K562 (cell line): ENCODE data around the gene TFPI. TPM values are rescaled to one million over a fixed set of nuclear protein-coding genes. Genes with fewer than 3 reads are reported as not detected.

Experiments used
- ATAC-seq: fragments of 200-7000 bp; cut with Tn5 transposase; 3 replicates; pipeline ENCODE4 v1.9.1; 2020; ENCODE audit warnings: moderate library complexity
- BruUV-seq: library from RNA; stranded (reverse); fragments of 400-500 nt; replicated peaks from 2 replicates; lab custom pipeline; 2021; lab: Mats Ljungman, UMichigan
- CTCF ChIA-PET: fragments of 300-600 bp; formaldehyde crosslinking; extraction: SDS; loops from one replicate; lab custom pipeline; 2021; ENCODE audit warnings: low intra/inter-chr PET ratio; lab: Yijun Ruan, JAX
- POLR2A ChIA-PET: fragments of 300-600, 350-650 bp; sonication (Branson Sonifier 250); formaldehyde crosslinking; extraction: SDS; loops from one replicate; lab custom pipeline; 2021; ENCODE audit warnings: antibody characterized with exemption, inconsistent platforms; lab: Yijun Ruan, JAX
- DNase-seq, 4 experiments: peaks; one replicate each; pipeline versions ENCODE4 v3.0.0 to v3.0.0-alpha.2; 2011 to 2018; ENCODE audit warnings: low spot score in 3 of 4, mixed read lengths in 3 of 4; ENCODE audit errors: extremely low read depth in 1 of 4
- FAIRE-seq: peaks from 2 replicates; lab custom pipeline; 2011; peaks lifted over from hg19 to GRCh38; lab: Jason Lieb, UNC
- H2AFZ ChIP-seq: 2 replicates; pipeline ENCODE4 v1.6.0; 2011; ENCODE audit warnings: low read depth, low read length, control low read depth, inconsistent platforms
- H3K27ac ChIP-seq: fragments of 200-600 bp; 3 replicates; pipeline ENCODE4 v1.8.0; 2011; ENCODE audit warnings: low read depth, mild to moderate bottlenecking, control low read depth, inconsistent platforms, low read length, moderate library complexity, mixed read lengths; ENCODE audit errors: extremely low read depth
- H3K27me3 ChIP-seq, 2 experiments: fragments of 300-600 bp in 1 of 2; 2 replicates in 1 of 2; 3 replicates in 1 of 2; pipeline versions ENCODE4 v1.6.0 to v1.8.0; 2011; ENCODE audit warnings: inconsistent platforms in 2 of 2, low read length in 2 of 2, mild to moderate bottlenecking in 1 of 2, mixed read lengths in 1 of 2, moderate library complexity in 1 of 2; ENCODE audit not compliant: control insufficient read depth in 2 of 2, insufficient read depth in 2 of 2
- H3K36me3 ChIP-seq: fragments of 300-600 bp; 3 replicates; pipeline ENCODE4 v1.8.0; 2011; ENCODE audit warnings: mild to moderate bottlenecking, low read length, inconsistent platforms; ENCODE audit not compliant: control insufficient read depth, insufficient read depth
- H3K4me1 ChIP-seq, 2 experiments: fragments of 200-600 bp in 1 of 2; replicated peaks in 1 of 2; 2 replicates in 1 of 2; 3 replicates in 1 of 2; pipeline versions ENCODE4 v1.5.1 to v1.8.0; 2011; ENCODE audit warnings: inconsistent platforms in 2 of 2, low read length in 2 of 2, mild to moderate bottlenecking in 1 of 2, mixed read lengths in 1 of 2, moderate library complexity in 1 of 2; ENCODE audit not compliant: control insufficient read depth in 2 of 2, insufficient read depth in 2 of 2
- H3K4me2 ChIP-seq: 2 replicates; pipeline ENCODE4 v1.6.1; 2011; ENCODE audit warnings: low read length, control low read depth, inconsistent platforms, mixed read lengths; ENCODE audit not compliant: insufficient read depth
- H3K4me3 ChIP-seq: fragments of 200-600 bp; sonication (generic), shearing (Covaris generic); 2 replicates; pipeline ENCODE4 v1.5.1; 2016; ENCODE audit warnings: control low read depth, inconsistent platforms
- H3K79me2 ChIP-seq: fragments of 200-600 bp; 3 replicates; pipeline ENCODE4 v1.8.0; 2011; ENCODE audit warnings: low read length, inconsistent platforms; ENCODE audit not compliant: control insufficient read depth, insufficient read depth
- H3K9ac ChIP-seq, 2 experiments: 2 replicates each; pipeline versions ENCODE4 v1.6.0 to v1.6.1; 2011; ENCODE audit warnings: low read depth in 2 of 2, low read length in 2 of 2, control low read depth in 1 of 2, inconsistent platforms in 1 of 2, mild to moderate bottlenecking in 1 of 2, mixed read lengths in 1 of 2; ENCODE audit not compliant: insufficient read depth in 1 of 2
- H3K9me1 ChIP-seq: one replicate; pipeline ENCODE4 v1.6.0; 2011; ENCODE audit warnings: inconsistent platforms, mild to moderate bottlenecking, low read length, moderate library complexity; ENCODE audit not compliant: control insufficient read depth, insufficient read depth
- H3K9me3 ChIP-seq: replicated peaks from 2 replicates; pipeline ENCODE4 v1.5.1; 2011; ENCODE audit warnings: low read depth, low read length, inconsistent platforms; ENCODE audit not compliant: control insufficient read depth, insufficient read depth
- H4K20me1 ChIP-seq: replicated peaks from 2 replicates; pipeline ENCODE4 v1.6.1; 2011; ENCODE audit warnings: low read length, inconsistent platforms, mixed read lengths; ENCODE audit not compliant: control insufficient read depth, insufficient read depth
- FOXP1 ChIP-seq: sonication (generic); formaldehyde crosslinking; IDR thresholded peaks from 2 replicates; pipeline ENCODE4 v1.8.0; 2022; ENCODE audit warnings: mild to moderate bottlenecking, missing genetic modification reagents
- SP1 ChIP-seq: sonication (generic); formaldehyde crosslinking; IDR thresholded peaks from 2 replicates; pipeline ENCODE4 v1.8.1; 2022; ENCODE audit warnings: mild to moderate bottlenecking, missing genetic modification reagents
- STAG1 ChIP-seq: sonication (generic); formaldehyde crosslinking; IDR thresholded peaks from 2 replicates; pipeline ENCODE4 v1.5.0; 2020; ENCODE audit warnings: missing genetic modification reagents, borderline replicate concordance
- ZNF668 ChIP-seq: fragments of 250-450 bp; sonication (Bioruptor Pico); IDR thresholded peaks from 2 replicates; pipeline ENCODE4 v1.8.0; 2022; ENCODE audit warnings: mild to moderate bottlenecking, inconsistent platforms
- WGBS: fragments of 100-300 bp; shearing (Covaris generic); methylation state at CpG from one replicate; pipeline ENCODE4 v1.1.6; 2016; ENCODE audit warnings: low coverage, mixed read lengths; ENCODE audit not compliant: insufficient coverage; ENCODE audit errors: missing lambda C conversion rate; 5-methylcytosine and 5-hydroxymethylcytosine counted together
- in situ Hi-C: fragments of 300-500 bp; cut with MboI; formaldehyde crosslinking; loops from 4 replicates; pipeline ENCODE4 v1.15.0; 2018; ENCODE audit warnings: inconsistent platforms, mixed read lengths
- intact Hi-C: fragments of 100-400 bp; cut with micrococcal nuclease; formaldehyde crosslinking; loops from 2 replicates; pipeline ENCODE4 v1.14.2; 2022
- polyA plus RNA-seq, 8 experiments: library from polyadenylated mRNA; depleted of rRNA in 4 of 8; stranded (reverse) in 5 of 8; unstranded in 3 of 8; fragments of >200 nt; fragmentation: Nextera tagmentation in 2 of 8; fragmentation: Illumina TruSeq in 1 of 8; extraction: Ambion mirVana in 2 of 8; extraction: Trizol in 1 of 8; gene quantifications; 2 replicates each; pipeline versions ENCODE4 v1.2.1 to v1.2.3, GENCODE V29; 2011 to 2014; ENCODE audit warnings: inconsistent platforms in 1 of 8, missing spikeins in 1 of 8
- total RNA-seq, 7 experiments: library from RNA; depleted of rRNA in 6 of 7; stranded (reverse); fragments of >200 nt in 6 of 7; fragmentation: Illumina TruSeq in 2 of 7; extraction: Trizol in 2 of 7; gene quantifications; 2 replicates each; pipeline versions ENCODE4 v1.2.1 to v1.2.3, GENCODE V29; 2011 to 2021; ENCODE audit warnings: low replicate concordance in 1 of 7
- TF ChIP-seq, protein P1 (sequence below): sonication (generic); formaldehyde crosslinking; IDR thresholded peaks from 2 replicates; pipeline ENCODE4 v1.8.0; 2023; ENCODE audit warnings: missing genetic modification reagents, mild to moderate bottlenecking, borderline replicate concordance
- TF ChIP-seq, protein P2 (sequence below): fragments of 200-400 bp; formaldehyde crosslinking; IDR thresholded peaks from 2 replicates; pipeline ENCODE4 v1.6.1; 2017; ENCODE audit warnings: mild to moderate bottlenecking, low read depth, low read length, moderate library complexity

Gene TFPI
- total and polyA plus RNA-seq, 9 of the 15 experiments (the other 6 are each of a cell fraction or from before 2014, with no cell fraction given): 53.5 to 219 (median 100) TPM

DNA sequence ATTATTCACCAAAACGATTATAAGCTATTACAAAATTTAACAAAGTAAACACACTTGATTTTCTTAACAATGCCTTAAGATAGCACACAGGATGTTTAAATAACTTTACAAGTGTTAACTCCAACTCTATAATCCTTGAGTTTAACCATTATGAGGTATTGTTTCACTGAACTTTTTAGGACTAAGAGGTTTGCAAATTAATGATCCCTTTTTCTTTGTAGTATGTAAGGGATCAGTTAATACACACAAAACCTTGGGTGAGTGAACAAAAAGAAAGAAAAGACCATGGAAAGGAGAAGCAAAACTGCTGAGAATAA lies 21.5 kb upstream of the TFPI start:
- TF ChIP-seq SP1: no peak
- TF ChIP-seq STAG1 (CRISPR knock-in tag): no peak
- no peaks in the 10 kb centered on the region for H3K9me3 ChIP-seq
- H3K9me1 ChIP-seq: no peaks in the 10 kb centered on the region
- intact Hi-C loops: no loop called here
- H4K20me1 ChIP-seq: no peaks in the 10 kb centered on the region
- ATAC-seq: no peak
- no peak overlapping the region for H3K9ac ChIP-seq
- ChIA-PET POLR2A (interaction anchor here (1.4 to 1.7 kb wide), 2 partner anchors 70 to 76 kb away, joined by 4 read pairs; no protein-coding TSS in a partner anchor), CTCF (interaction anchor here (1.1 to 1.3 kb wide), 2 partner anchors 75 to 78 kb away, joined by 4 to 6 read pairs; no protein-coding TSS in a partner anchor)
- no peak overlapping the region for H3K4me3 ChIP-seq
- no peaks in the 10 kb centered on the region for H3K4me1 ChIP-seq
- WGBS: 0% methylated on average over 1 of the region's 1 CpG
- in situ Hi-C loops: loop anchor here (25.0 kb wide), 1 partner anchor 937 kb away; no protein-coding TSS in a partner anchor
- H3K27ac ChIP-seq: no peak overlapping the region
- no peak for DNase-seq
- H3K27me3 ChIP-seq: no peaks in the 10 kb centered on the region; a peak in 1 of 5 replicates
- no peaks in the 10 kb centered on the region for H3K36me3 ChIP-seq
- H3K4me2 ChIP-seq: no peak overlapping the region
- no peaks in the 10 kb centered on the region for H3K79me2 ChIP-seq
- BruUV-seq: no TSS peak
- no peak for FAIRE-seq
- H2AFZ ChIP-seq: no peak overlapping the region

DNA sequence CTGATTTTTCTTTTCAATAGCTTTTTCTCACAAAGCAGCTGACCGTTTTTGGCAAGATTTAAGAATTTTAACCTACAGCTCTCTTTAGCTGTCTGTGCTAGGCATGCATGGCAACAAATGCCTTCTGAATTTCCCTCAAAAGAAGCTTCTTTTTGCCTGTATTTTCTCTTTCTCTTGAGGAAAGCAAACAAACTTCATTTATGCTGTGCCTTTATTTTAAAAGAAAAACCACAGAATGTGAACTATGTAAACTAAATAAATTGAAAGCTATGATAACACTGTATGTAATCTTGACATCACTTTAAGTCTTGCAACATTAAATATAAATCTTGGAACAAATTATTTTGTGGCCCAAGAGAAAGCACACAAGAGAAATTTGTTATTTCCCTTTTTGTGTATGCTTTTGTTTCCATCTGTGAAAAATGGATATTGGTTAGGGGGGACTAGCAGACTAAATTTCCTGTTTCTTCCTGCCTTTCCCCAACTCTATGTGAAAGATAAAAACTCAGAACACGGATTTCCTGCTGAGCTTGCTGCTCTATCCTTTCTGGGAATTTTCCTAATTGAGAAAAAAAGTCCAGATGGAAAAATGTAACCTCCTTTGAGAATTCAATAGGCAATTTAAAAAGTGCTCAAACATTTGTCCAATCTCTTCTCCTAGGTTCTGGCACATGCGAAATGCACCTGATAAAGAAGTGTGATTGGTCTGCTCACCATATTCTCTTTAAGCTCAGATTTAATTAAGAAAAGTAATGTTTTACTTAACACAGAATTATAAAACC lies 20.9 kb upstream of the TFPI start:
- no peak for FAIRE-seq
- Histone ChIP-seq H3K9me3 (no peaks in the 10 kb centered on the region), H3K4me3 (no peak overlapping the region), H3K4me2 (no peak overlapping the region), H4K20me1 (no peaks in the 10 kb centered on the region), H3K9ac (no peak overlapping the region), H3K79me2 (no peaks in the 10 kb centered on the region), H2AFZ (no peak overlapping the region; the same call in 1 of the 2 replicates), H3K36me3 (no peaks in the 10 kb centered on the region), H3K27me3 (no peaks in the 10 kb centered on the region; a peak in 1 of 5 replicates), H3K9me1 (no peaks in the 10 kb centered on the region), H3K27ac (no peak overlapping the region), H3K4me1 (no peaks in the 10 kb centered on the region)
- in situ Hi-C loops (loop anchor here (25.0 kb wide), 1 partner anchor 937 kb away; no protein-coding TSS in a partner anchor), intact Hi-C loops (no loop called here)
- no peak for DNase-seq
- CTCF ChIA-PET: no interaction called here
- no TSS peak for BruUV-seq
- 15% methylated on average over 3 of the region's 3 CpGs for WGBS
- POLR2A ChIA-PET: interaction anchor here (1.4 to 1.7 kb wide), 2 partner anchors 70 to 75 kb away, joined by 4 read pairs; no protein-coding TSS in a partner anchor
- no peak for ATAC-seq
- TF ChIP-seq, protein P1, sequence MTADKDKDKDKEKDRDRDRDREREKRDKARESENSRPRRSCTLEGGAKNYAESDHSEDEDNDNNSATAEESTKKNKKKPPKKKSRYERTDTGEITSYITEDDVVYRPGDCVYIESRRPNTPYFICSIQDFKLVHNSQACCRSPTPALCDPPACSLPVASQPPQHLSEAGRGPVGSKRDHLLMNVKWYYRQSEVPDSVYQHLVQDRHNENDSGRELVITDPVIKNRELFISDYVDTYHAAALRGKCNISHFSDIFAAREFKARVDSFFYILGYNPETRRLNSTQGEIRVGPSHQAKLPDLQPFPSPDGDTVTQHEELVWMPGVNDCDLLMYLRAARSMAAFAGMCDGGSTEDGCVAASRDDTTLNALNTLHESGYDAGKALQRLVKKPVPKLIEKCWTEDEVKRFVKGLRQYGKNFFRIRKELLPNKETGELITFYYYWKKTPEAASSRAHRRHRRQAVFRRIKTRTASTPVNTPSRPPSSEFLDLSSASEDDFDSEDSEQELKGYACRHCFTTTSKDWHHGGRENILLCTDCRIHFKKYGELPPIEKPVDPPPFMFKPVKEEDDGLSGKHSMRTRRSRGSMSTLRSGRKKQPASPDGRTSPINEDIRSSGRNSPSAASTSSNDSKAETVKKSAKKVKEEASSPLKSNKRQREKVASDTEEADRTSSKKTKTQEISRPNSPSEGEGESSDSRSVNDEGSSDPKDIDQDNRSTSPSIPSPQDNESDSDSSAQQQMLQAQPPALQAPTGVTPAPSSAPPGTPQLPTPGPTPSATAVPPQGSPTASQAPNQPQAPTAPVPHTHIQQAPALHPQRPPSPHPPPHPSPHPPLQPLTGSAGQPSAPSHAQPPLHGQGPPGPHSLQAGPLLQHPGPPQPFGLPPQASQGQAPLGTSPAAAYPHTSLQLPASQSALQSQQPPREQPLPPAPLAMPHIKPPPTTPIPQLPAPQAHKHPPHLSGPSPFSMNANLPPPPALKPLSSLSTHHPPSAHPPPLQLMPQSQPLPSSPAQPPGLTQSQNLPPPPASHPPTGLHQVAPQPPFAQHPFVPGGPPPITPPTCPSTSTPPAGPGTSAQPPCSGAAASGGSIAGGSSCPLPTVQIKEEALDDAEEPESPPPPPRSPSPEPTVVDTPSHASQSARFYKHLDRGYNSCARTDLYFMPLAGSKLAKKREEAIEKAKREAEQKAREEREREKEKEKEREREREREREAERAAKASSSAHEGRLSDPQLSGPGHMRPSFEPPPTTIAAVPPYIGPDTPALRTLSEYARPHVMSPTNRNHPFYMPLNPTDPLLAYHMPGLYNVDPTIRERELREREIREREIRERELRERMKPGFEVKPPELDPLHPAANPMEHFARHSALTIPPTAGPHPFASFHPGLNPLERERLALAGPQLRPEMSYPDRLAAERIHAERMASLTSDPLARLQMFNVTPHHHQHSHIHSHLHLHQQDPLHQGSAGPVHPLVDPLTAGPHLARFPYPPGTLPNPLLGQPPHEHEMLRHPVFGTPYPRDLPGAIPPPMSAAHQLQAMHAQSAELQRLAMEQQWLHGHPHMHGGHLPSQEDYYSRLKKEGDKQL: no peak
- TF ChIP-seq FOXP1 (CRISPR knock-in tag) (no peak), ZNF668 (CRISPR knock-in tag) (no peak)
- TF ChIP-seq, protein P2, sequence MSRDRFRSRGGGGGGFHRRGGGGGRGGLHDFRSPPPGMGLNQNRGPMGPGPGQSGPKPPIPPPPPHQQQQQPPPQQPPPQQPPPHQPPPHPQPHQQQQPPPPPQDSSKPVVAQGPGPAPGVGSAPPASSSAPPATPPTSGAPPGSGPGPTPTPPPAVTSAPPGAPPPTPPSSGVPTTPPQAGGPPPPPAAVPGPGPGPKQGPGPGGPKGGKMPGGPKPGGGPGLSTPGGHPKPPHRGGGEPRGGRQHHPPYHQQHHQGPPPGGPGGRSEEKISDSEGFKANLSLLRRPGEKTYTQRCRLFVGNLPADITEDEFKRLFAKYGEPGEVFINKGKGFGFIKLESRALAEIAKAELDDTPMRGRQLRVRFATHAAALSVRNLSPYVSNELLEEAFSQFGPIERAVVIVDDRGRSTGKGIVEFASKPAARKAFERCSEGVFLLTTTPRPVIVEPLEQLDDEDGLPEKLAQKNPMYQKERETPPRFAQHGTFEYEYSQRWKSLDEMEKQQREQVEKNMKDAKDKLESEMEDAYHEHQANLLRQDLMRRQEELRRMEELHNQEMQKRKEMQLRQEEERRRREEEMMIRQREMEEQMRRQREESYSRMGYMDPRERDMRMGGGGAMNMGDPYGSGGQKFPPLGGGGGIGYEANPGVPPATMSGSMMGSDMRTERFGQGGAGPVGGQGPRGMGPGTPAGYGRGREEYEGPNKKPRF: no peak
